NCI-H82 treated with DMSO at 0.1 percent for 48 hours (cell line): ENCODE data around the gene TGFBR3.

Source experiments
- DNase-seq: peaks from one replicate; lab custom pipeline; 2025; ENCODE audit not compliant: unreplicated experiment; lab: John Stamatoyannopoulos, UW

TGFBR3 gene

DNA sequence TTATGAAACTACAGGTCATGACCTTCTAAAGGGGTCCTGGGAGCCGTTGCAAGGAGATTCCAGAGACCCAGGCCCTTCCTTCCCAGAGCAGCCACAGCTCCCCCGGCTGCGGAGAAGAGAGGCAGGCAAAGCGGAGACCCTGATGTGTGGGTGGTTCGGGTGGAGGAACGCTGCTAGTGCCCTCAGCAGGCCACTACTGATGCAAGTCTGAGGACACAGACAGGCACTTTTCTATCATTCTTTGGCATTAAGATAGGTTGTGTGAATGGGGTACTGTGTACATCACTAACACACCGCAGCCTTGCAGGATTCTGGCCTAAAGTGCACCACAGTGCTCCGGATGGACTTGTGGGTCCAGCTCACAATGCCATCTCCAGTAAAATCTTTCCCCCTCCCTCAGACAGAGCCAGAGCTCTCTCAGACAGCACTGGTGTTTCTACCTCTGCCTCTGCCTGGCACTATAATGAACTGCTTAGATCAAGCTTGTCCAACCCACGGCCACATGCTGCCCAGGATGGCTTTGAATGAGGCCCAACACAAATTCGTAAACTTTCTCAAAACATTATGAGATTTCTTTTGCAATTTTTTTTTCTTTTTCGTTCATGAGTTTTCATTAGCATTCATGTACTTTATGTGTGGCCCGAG, 121.4 kb downstream of the TGFBR3 start:
- no peak for DNase-seq

DNA sequence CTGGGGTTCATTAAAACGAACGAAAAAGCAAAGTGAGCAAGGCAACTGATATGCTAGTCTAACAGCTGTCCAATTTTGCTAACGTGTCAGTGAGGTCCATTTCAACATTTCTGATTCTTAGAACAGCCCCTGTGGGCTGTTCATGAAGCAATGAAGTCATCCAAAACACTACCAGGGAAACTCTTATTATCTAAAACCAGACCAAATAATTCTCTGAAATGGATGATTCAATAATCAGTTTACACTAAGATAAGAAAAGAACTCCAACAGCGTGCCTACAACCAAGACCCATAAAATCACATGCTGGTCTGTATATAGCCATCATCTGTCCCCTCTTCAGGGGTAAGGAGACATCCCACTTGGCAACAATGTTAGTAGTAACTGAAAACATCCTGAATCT, 122.7 kb downstream of the TGFBR3 start:
- DNase-seq = no peak

GRCh38 chr1:91761295-91761721, 124.6 kb downstream of the TGFBR3 start:
- no peak for DNase-seq

GRCh38 chr1:91760512-91760911, 125.4 kb downstream of the TGFBR3 start:
- DNase-seq = no peak

- no peak for DNase-seq
Observed at GRCh38 chr1:91759076-91759475, 126.9 kb downstream of the TGFBR3 start.

DNA sequence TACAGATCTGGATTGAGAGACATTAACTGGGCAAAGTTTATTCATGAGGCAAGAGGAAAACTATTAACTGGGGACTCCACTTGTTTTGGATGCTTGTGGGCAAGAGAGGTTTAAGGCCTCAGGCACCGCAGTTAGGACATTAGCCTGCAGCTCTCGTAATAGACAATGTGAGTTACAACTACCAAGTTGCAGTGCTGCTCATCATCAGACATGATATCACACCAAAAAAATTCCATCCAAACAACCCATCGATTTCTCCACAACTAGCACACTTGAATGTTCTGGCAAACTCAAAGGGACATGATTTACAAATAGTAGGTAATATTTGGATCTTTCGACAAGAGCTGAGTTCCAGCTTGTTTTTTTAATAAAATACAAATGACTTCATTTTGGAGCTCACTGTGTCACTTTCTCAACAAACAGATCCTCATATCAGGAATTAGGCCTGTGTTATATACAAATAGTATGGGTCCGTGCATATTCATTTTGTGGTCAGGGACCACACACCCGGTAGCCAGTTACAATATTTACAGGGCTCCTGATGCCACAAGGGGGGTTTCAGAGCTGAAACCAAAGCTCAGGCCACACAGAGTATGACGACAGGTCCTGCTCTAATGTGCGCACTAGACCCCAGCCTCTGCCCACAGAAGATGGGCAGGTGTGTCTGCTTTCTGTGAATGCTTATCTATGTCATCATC, 128.0 kb downstream of the TGFBR3 start:
- DNase-seq = no peak

- DNase-seq = no peak
Observed at GRCh38 chr1:91755702-91756287, 130.2 kb downstream of the TGFBR3 start.

DNA sequence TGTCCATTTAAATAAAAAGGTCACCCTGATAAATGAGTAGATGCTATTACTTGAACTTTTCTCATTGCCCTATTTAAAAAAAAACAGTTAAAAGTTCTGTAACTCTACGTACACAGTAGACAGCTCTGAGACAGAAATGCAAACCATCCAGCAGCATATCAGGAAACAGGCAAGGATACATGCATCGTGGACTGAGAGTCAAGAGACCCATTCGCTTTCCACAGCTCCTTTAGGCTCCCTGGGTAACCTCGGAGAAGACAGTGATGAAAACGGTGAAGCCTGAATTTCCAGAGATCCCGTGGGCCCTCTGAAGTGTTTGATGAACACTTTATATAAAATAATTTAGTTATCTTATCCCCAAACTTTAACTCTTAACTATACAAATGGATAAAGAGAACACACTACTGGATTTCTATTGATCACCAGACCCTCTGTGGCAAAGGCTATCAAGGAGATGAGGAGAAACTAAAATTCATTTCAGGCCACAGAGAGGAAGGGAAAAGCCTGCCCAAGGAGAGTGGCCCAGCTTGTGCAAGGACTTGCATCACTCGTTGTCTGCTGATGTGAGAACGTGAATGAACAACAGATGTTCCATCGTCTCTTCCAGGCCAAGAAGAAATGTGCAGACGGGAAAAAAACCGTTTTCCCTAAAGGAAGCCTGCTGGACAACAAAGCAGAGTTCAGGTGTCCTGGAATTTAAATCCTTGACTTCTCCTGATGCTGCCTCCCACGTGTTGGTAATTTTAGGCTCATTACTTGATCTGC, 131.0 kb downstream of the TGFBR3 start:
- no peak for DNase-seq

DNA sequence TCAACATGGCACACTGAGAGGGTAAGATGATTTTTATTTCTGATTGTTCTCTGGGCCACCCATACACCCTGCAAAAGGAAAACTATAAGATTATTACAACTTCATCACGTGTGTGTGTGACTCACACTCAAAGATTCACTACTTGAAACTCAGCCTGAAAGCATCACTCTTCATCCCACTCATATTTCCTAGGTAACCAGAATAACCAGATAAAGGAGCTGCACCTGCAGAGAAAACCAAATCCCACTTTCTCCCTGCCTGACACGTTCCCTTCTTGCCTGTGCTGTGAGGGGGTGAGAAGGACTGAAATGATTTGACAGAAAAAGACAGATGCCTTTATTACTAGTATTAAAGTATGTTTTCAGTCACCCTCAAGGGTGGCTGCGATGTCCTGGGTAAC, 131.6 kb downstream of the TGFBR3 start:
- no peak for DNase-seq

DNA sequence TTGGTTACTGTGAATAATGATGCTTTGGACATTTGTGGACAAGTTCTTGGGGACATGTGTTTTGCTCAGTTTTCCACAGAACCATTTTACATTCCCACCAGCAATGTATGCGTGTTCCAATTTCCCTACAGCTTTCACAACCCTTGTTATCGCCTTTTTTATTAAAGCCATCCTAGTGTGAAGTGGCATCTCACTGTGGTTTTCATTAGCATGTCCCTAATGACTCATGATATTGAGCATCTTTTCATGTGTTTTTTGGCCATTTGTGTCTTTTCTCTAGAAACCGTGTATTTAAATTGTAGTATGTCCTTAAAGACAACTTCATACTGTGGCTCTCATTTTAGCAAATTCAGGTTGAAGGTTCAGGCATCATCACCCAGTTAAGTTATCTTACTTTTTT, 132.1 kb downstream of the TGFBR3 start:
- DNase-seq = no peak

- DNase-seq = no peak
Observed at GRCh38 chr1:91752324-91752723, 133.6 kb downstream of the TGFBR3 start.

GRCh38 chr1:91751275-91751674, 134.7 kb downstream of the TGFBR3 start:
- DNase-seq = no peak

GRCh38 chr1:91750398-91750996, 135.5 kb downstream of the TGFBR3 start:
- DNase-seq = no peak

DNA sequence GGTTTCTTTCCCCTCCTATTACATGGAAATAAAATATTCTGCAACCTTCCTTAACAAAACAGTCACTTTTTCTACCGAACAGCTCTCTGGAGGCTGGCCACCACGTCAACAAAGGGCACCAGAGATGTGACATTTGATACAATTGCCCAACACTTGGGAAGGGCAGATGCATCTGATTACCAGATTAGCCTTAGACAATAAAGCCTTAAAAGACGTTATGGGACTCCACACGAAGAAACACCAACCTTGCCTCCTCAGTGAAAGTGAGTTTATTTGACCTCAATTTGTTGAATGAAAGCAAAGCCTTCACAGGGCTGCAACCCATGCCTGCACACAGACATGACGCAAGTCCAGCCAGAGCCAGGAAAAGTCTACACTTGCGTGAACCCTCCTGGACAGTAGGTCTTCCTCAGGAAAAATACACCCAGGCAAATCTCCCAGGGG, 136.1 kb downstream of the TGFBR3 start:
- DNase-seq = no peak

DNA sequence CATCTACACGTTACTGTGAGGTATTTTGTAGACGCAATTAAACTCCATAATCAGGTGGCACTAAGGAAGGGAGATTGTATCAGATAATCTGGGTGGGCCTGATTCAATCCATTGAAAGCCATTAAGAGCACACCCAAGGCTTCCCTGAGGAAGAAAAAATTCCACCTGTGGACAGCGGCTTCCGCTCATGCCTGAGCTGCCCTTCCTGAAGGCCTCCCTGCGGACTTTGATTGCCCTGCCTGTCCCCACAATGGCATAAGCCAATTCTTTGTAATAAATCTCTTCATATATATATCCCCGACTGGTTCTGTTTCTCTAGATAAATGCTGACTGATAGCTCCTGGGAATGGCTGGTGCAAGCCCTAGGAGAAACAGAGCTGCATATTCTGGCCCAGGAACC, 138.3 kb downstream of the TGFBR3 start:
- no peak for DNase-seq

DNA sequence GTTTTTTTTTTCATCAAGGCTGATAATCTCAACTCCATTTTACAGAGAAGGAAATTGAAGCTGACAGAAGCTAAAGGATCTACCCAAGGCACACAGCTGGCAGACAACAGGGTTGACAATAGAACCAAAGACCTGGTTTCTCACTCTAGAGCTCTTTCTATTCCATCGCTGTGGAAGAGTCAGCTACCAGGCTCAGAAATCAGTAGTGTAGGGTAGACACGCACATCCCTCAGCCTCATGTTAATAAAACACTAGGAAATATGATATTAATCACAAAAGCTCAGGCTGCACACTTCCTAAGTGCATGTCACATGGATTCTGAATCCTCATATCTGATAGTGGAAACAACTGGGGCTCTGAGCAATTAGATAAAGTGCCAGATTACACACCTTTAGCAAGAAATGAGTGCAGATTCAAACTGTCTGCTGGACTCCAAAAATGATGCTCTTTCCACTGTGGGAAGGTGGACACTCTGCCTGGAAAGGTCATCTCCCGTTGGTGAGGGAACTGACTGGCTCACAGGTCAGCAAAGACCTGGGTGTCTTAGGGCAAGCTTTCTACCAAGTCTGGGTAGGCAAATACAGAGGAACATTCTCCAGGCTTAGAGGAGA, 139.1 kb downstream of the TGFBR3 start:
- DNase-seq = no peak

GRCh38 chr1:91745640-91746373, 140.1 kb downstream of the TGFBR3 start:
- no peak for DNase-seq

DNA sequence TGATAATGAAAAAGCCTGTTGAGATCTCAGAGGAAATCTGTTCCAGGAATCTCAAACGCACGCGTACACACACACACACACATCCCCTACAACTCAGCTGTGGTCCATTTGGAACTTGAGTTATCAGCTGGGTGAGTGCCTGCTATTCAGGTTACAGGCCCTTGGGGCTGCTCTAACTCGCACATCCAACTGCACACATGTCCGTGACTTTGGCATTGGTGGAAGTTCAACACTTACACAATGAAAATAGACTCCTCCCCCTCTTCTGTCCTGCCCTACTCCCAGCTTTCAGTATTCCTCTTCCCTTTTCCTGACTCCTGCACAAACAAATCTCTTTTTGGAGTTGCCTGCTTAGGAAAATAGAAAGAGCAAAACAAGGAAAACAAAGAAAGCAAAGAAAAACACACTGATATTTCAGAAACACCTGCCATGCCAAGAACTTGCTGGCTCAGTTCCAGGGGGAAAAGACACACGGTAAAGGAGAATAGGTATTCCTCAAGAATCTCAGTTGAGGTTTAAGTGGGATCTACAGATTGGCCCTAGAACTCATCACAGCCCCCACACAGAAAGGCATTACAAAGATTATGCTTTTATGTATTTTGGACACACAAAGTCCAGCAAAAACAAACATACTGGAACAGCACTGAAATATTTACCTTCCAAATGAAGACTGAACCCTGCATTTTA, 140.9 kb downstream of the TGFBR3 start:
- DNase-seq = no peak

GRCh38 chr1:91742848-91743292, 143.1 kb downstream of the TGFBR3 start:
- no peak for DNase-seq

GRCh38 chr1:91741906-91742305, 144.0 kb downstream of the TGFBR3 start:
- DNase-seq = no peak
